ENCODE data around the gene HS6ST2. TPM values are rescaled to one million over a fixed set of nuclear protein-coding genes. Genes with fewer than 3 reads are reported as not detected.
A peak's percentile ranks its signal among the peaks of the same experiment; 100 is the strongest.

Gene HS6ST2
- polyA plus RNA-seq (0.29 to 0.43 TPM (median 0.41 TPM) in 3 replicates), polyA minus RNA-seq (0.66 to 2.3 TPM (median 0.86 TPM) in 3 replicates)
- polyA plus RNA-seq (2011; ENCODE audit: low read depth) = 0.21 TPM
- 0.23 and 0.50 TPM in 2 replicates for polyA plus RNA-seq (2011; cell fraction: cytosol; rRNA removed)
- 0.80 and 1.1 TPM in 2 replicates for polyA plus RNA-seq (2011; cell fraction: nucleus; rRNA removed)
- polyA plus RNA-seq (2012; ENCODE audit: low replicate concordance) = 0.21 and 0.37 TPM in 2 replicates
- polyA minus RNA-seq (2011; cell fraction: cytosol; rRNA and poly(A)+ RNA removed) = 0.77 TPM
- 2.4 and 2.7 TPM in 2 replicates for polyA minus RNA-seq (2011; cell fraction: nucleus; rRNA and poly(A)+ RNA removed)

GRCh38 chrX:132958091-132958703 lies at the start of gene HS6ST2:
Gene HS6ST2, minus strand, starts transcription at chrX:132958629.
- dilution Hi-C loops (cut with MboI; ENCODE audit: extremely low pct_ligation_motif_present, low sequenced_read_pairs) = no loop called here
- no peak within 1 kb of the TSS for H3K27ac ChIP-seq (ENCODE audit: control insufficient read depth, insufficient read depth, low read length)
- no peaks in the 10 kb centered on the region for H3K4me1 ChIP-seq (ENCODE audit: control insufficient read depth, extremely low read depth, insufficient read depth, low read length)
- H2AFZ ChIP-seq (ENCODE audit: control insufficient read depth, low read length) = no peak within 1 kb of the TSS
- no peaks in the 10 kb centered on the region for H3K36me3 ChIP-seq (ENCODE audit: control insufficient read depth in 2 of 2, extremely low read depth in 1 of 2, insufficient read depth in 2 of 2, low read length in 2 of 2)
- peaks cover 47% of the 10 kb centered on the region for H3K27me3 ChIP-seq (ENCODE audit: control insufficient read depth, extremely low read depth, insufficient read depth, low read length)
- H4K20me1 ChIP-seq (ENCODE audit: control insufficient read depth, extremely low read depth, insufficient read depth, low read length) = no peaks in the 10 kb centered on the region
- no peak for FAIRE-seq
- peak within 1 kb of the TSS; percentile 37 for H3K4me2 ChIP-seq (ENCODE audit: control insufficient read depth, extremely low read depth, insufficient read depth, low read depth, low read length)
- no peak within 1 kb of the TSS for H3K9ac ChIP-seq (ENCODE audit: control insufficient read depth, extremely low read depth, insufficient read depth, low read length)
- H3K9me1 ChIP-seq (ENCODE audit: control insufficient read depth, extremely low read depth, insufficient read depth, low read length) = no peaks in the 10 kb centered on the region
- no peaks in the 10 kb centered on the region for H3K79me2 ChIP-seq (ENCODE audit: control insufficient read depth, insufficient read depth, low read length)
- TF ChIP-seq EZH2 (IDR thresholded peaks at IDR 0.05; ENCODE audit: low read length) (peak; percentile 42), CTCF (optimal IDR thresholded peaks at IDR 0.05 in 1 of 3, IDR thresholded peaks at IDR 0.05 in 1 of 3, conservative IDR thresholded peaks at IDR 0.05 in 1 of 3; ENCODE audit: extremely low read depth in 1 of 3, insufficient read depth in 2 of 3, low read length in 3 of 3) (no peak)
- H3K4me3 ChIP-seq (ENCODE audit: control insufficient read depth in 2 of 3, extremely low read depth in 1 of 3, insufficient read depth in 2 of 3, low read depth in 1 of 3, low read length in 3 of 3) = peak within 1 kb of the TSS; percentile 19 to 40 (median 27)
- no peaks in the 10 kb centered on the region for H3K9me3 ChIP-seq (ENCODE audit: control insufficient read depth, low read depth, low read length)
- DNase-seq (ENCODE audit: low read depth, low spot score) = no peak

GRCh38 chrX:133007458-133007857 lies 49.0 kb upstream of the HS6ST2 start:
- no peak overlapping the region for H3K27ac ChIP-seq (ENCODE audit: control insufficient read depth, insufficient read depth, low read length)
- no peak overlapping the region for H2AFZ ChIP-seq (ENCODE audit: control insufficient read depth, low read length)
- no peak overlapping the region for H3K9ac ChIP-seq (ENCODE audit: control insufficient read depth, extremely low read depth, insufficient read depth, low read length)
- H4K20me1 ChIP-seq (ENCODE audit: control insufficient read depth, extremely low read depth, insufficient read depth, low read length) = no peaks in the 10 kb centered on the region
- H3K79me2 ChIP-seq (ENCODE audit: control insufficient read depth, insufficient read depth, low read length) = no peaks in the 10 kb centered on the region
- no peak overlapping the region for H3K4me2 ChIP-seq (ENCODE audit: control insufficient read depth, extremely low read depth, insufficient read depth, low read depth, low read length)
- TF ChIP-seq EZH2 (IDR thresholded peaks at IDR 0.05; ENCODE audit: low read length) = no peak
- TF ChIP-seq CTCF (optimal IDR thresholded peaks at IDR 0.05 in 1 of 3, IDR thresholded peaks at IDR 0.05 in 1 of 3, conservative IDR thresholded peaks at IDR 0.05 in 1 of 3; ENCODE audit: extremely low read depth in 1 of 3, insufficient read depth in 2 of 3, low read length in 3 of 3) = no peak
- H3K9me3 ChIP-seq (ENCODE audit: control insufficient read depth, low read depth, low read length) = no peaks in the 10 kb centered on the region
- dilution Hi-C loops (cut with MboI; ENCODE audit: extremely low pct_ligation_motif_present, low sequenced_read_pairs) = no loop called here
- no peaks in the 10 kb centered on the region for H3K4me1 ChIP-seq (ENCODE audit: control insufficient read depth, extremely low read depth, insufficient read depth, low read length)
- H3K36me3 ChIP-seq (ENCODE audit: control insufficient read depth in 2 of 2, extremely low read depth in 1 of 2, insufficient read depth in 2 of 2, low read length in 2 of 2) = no peaks in the 10 kb centered on the region
- H3K4me3 ChIP-seq (ENCODE audit: control insufficient read depth in 2 of 3, extremely low read depth in 1 of 3, insufficient read depth in 2 of 3, low read depth in 1 of 3, low read length in 3 of 3) = no peak overlapping the region
- H3K27me3 ChIP-seq (ENCODE audit: control insufficient read depth, extremely low read depth, insufficient read depth, low read length) = no peaks in the 10 kb centered on the region
- no peaks in the 10 kb centered on the region for H3K9me1 ChIP-seq (ENCODE audit: control insufficient read depth, extremely low read depth, insufficient read depth, low read length)
- DNase-seq (ENCODE audit: low read depth, low spot score) (no peak), FAIRE-seq (no peak)
